ENCODE results near the gene SLC9A9.
"Not testable (repeated sequence)": the region's sequence is repeated elsewhere in the genome, so short reads cannot be mapped to it uniquely, and the experiment has no call there.

The SLC9A9 gene

DNA sequence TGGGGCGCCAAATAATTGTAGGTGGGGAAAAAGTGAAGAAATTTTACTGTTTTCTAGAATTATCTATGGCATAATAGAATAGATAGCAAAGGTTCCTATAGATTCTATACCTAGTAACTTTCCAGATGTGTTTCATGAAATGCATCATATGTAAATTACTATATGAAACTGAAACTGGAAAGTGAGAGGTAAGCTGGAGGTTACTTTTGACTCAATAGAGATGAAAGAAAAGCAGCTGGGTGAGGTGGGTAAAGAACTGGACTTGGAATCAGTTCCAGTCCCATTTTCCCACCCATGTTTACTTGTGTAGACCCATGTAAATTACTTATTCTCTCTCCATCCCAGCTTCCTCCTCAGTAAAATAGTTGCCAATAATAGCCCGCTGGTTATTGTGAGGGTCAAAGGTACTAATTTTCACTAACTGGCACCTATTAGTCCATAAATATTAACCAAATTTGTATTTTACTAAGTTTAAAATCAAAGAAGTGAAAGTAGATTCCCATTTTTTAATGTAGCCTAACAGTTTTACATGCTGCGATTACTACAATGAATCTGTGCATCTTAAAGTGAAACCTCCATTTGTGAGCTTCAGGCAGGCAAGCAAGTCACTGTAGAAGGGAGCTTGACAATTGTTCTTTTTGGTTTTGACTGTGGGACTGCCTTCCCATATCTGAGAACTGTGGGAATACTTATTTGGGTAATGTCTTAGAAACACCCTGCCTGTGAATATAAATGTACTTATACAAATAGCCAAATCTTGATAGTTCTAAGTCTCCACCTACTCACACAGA is 312.1 kb downstream of the SLC9A9 start:
- DNase-seq, result no peak

DNA sequence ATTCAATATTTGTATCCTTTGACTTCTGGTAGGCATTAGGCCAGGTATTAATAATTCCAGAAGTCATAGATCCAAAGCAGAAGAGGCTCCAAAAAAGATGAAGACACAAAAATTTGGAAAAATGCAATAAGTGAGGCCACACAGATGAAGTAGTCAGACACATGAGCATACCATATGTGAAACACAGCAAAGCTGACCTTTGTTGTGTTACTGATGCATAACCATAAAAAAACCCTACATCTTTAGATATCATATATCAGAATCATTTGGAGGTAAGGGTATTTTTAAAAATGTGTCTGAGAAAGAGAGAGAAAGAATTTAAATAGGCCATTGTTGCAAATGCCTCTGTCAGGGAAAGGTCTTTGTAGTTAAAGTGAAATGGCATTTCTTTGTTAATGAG is 314.9 kb downstream of the SLC9A9 start:
- no peak for DNase-seq

DNA sequence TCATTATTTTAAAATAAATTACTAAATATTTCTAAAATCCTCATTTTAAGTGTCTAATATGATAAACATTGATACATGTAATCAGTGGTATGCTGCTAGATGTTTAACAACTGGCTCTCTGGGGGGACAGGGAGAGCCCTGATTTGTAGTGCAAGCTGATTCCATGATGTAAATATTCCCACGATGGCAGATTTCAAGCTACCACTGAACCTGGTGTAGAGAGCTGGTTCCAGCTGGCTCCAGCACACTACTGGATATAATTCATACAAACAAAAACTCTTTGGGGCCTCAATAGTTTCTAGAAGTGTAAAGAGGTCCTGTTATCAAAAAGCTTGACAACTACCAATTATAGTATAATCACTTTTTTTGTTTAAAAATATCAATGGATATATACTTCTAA is 316.2 kb downstream of the SLC9A9 start:
- DNase-seq, result no peak

DNA sequence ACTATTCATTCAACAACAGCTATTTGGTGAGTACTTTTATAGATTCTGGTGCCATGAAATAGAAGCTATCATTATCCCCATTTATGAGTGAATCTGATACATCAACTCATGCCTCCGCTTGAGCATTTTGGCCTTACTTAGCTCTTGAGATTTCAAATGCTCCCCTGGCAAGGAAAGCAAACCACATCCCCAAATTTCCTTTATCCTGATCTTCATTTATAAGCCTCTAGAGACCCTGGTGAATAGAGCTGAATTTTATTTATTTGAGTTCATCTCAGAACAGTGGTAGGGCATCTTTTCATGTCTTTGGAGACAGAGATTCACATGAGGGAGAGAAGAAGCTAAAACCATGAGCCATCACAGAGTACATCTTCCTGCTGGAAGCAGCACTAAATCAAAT is 317.2 kb downstream of the SLC9A9 start:
- no peak for DNase-seq

- DNase-seq, result no peak
Measured at GRCh38 chr3:143529798-143530197, 318.5 kb downstream of the SLC9A9 start.

- no peak for DNase-seq
Measured at GRCh38 chr3:143529018-143529478, 319.2 kb downstream of the SLC9A9 start.

DNA sequence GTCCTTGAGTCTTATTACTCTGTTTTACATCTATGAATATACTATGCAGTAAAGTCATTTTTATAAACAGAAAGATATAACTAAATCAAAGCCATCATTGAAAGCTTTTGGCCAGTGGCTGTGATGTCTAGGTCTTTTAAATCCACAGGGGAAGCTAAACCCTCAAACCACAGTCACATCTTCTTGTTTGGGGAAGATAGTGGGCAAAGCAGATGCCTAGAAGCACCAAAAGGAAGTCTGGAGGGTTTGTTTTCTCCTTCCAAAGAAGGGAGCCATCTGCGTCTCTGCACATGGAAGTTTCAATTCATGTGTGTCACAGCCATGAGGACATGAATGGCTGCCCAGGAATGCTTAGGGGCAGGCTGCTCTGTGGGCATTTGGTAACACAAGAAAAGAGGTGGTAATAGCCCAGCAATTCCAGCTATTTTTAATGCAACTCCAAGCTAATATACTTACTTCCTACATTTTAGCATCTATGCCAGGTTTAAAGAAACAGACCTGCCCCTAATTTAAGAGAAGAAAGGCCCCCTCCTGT is 322.2 kb downstream of the SLC9A9 start:
- no peak for DNase-seq

GRCh38 chr3:143525408-143525807 is 322.9 kb downstream of the SLC9A9 start:
- no peak for DNase-seq

GRCh38 chr3:143521803-143522202 is 326.5 kb downstream of the SLC9A9 start:
- DNase-seq, result no peak

- DNase-seq, result not testable (repeated sequence)
Measured at GRCh38 chr3:143517131-143517530, 331.1 kb downstream of the SLC9A9 start.

GRCh38 chr3:143514874-143515273 is 333.4 kb downstream of the SLC9A9 start:
- no peak for DNase-seq

GRCh38 chr3:143514109-143514508 is 334.2 kb downstream of the SLC9A9 start:
- no peak for DNase-seq

DNA sequence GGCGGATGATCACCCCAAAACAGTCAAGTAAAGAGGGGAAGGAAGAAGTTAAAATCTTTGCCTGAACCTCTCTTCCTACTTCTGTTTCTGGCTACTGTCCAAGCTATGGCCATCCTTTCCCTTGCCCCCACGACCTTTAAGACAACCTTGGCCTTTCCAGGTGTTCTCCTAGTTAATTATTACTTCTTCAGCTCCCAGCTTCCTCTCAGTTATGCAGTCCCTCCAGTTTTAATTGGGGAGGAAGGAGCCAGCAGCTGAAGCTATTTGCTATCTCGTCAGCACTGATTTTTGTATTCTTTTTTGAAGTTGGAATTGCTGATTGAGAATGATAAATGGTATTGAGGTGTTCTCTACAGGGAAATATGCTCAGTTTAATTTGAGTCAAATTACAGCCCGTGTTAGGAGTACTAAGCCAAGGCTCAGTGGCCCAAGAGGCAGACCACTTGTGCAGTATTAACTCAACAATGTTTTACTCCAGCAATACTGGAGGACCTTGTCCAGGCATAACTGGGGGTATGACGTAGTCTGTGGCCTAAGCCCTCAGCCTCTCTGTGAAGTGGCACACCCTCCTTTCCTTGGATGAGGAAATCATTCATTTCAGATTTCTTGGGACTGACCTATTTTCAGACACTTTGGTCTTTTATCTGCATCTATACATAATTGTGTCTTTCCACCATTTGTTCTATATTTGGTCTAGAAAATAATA is 336.9 kb downstream of the SLC9A9 start:
- DNase-seq, result no peak

DNA sequence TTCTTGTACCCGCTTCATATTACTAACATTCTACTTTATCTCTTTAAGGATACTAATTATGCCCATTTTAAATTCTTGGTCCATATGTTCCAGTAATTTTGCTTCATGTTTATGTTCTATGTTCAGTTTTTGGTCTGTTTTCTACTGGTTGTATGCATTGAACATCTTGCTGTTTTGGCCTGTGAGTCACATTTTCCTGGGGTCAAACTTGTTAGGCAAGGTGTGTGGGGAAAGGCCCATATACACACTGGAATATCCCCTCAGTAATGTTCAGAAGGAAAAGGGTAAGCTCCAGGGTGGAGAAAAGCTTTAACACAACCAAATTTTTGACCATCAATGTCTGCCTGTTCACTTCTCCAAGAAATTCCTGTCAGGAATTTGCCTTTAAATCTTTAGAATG is 337.7 kb downstream of the SLC9A9 start:
- no peak for DNase-seq

DNA sequence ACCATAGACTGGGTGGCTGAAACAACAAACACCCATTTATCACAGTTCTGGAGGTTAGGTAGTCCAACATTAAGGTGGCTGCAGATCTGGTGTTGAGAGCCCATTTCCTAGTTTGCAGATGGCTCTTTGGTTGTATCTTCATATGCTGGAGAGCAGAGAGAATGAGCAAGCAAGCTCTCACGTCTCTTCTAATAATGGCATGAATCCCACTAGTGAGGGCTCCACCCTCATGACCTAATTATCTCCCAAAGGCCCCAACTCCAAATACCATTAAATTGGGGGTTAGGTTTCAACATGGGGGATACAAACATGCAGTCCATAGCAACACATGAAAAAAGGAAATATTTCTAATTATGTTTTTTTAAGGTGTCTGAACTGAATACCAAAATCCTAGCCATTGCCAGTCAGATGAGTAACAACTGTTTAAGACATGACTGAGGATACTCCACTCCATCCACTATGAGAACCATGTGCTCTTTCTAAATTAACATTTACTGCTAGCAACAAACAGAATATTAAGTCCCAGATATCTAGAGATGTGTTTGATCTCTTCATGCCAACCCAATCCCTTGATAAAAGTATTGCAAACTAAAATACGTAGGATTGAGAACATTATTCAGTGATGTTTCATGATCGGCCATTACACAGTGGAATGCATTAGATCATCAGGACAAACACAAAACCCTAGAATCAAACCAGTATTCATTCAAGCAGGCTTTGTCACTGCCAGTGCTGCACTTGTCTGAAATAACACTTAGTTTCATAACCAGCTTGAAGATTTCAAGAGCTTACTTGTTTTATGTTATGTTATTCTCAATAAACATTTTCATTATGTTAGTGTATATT is 340.3 kb downstream of the SLC9A9 start:
- DNase-seq, result no peak

- no peak for DNase-seq
Measured at GRCh38 chr3:143506190-143506589, 342.1 kb downstream of the SLC9A9 start.

DNA sequence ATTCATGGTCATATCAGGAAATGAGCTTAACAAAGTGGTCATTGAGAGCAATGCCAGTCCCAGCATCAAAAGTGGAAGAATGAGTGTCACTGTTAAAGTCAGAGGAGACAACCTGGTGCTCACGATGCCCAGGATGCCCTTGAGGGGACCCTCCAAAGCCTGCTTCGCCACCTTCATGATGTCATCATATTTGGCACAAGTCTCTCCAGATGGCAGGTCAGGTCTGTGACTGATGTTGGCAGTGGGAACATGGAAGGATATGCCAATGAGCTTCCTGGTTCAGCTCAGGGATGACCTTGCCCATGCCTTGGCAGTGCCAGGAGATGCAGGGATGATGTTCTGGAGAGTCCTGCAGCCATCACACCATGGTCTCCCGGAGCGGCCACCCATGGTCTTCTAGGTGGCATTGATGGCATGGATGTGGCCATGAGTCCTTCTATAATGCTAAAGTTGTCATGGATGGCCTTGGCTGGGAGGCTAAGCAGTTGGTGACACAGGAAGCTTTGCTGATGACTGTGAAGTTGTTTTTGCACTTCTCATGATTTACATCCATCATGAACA is 344.9 kb downstream of the SLC9A9 start:
- DNase-seq, result no peak

GRCh38 chr3:143502081-143502480 is 346.2 kb downstream of the SLC9A9 start:
- DNase-seq, result no peak

DNA sequence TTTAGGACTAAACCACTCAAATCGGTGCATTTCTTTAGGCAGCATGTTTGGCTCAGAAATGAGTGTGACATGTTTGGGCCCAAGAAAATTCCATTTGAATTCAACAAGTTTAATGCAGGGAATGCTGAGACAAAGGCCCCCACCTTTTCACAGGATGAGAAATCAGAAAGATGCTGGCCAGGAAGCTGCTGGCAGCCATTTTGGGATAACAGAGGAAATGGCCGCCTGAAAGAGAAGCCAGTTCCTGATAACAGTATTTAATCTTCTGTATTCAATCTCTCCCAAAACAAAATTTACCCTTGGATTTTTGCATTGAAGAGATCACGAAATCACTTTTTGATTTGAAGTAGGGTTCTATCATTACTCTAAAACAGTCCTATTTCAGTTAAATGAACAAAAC is 350.9 kb downstream of the SLC9A9 start:
- no peak for DNase-seq

GRCh38 chr3:143496191-143496590 is 352.1 kb downstream of the SLC9A9 start:
- DNase-seq, result no peak

DNA sequence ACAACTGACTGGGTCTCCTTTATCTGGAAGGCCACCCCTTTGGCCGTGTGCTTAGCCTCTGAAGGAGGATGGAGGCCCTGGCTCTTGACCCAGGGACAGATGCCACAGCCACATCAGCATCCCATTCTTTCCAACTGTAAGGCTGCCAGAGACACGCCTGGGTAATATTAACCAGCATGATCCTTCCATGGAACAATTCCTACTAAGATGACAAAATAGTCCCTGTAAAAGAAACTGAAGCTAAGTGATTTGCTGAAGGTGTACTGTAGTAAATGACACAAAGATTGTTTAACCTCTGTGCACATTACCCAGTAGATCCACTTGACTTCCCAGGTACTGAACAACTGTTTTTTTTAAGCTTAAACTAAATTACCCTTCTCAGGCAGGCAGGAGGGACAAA is 352.7 kb downstream of the SLC9A9 start:
- DNase-seq, result no peak

DNA sequence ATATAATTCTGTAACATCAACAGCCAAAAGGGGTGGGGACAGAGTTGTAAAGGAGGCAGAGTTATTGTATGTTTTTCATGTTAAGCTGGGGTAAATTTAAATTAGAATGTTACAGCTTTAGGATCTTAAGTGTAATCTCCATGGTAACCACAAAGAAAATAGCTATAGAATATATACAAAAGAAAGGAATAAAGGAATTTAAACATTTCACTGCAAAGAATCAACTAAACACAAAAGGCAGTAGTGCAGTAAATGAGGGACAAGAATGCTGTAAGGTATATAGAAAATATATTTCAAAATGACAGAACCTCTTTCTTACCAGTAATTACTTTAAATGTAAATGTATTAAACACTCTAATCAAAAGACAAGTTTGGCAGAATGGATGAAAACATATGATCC is 361.7 kb downstream of the SLC9A9 start:
- no peak for DNase-seq
